WTC11 (cell line): ENCODE data around the gene TTLL11. TPM values are rescaled to one million over a fixed set of nuclear protein-coding genes. Genes with fewer than 3 reads are reported as not detected.

Source experiments
- ATAC-seq: fragments of 200-7000 bp; cut with Tn5 transposase; 2 replicates; pipeline ENCODE4 v1.10.0; 2021; ENCODE audit warnings: mild to moderate bottlenecking, moderate library complexity
- CTCF ChIA-PET: fragments of 300-600 bp; sonication (Branson Sonifier 250); formaldehyde crosslinking; loops from one replicate; lab custom pipeline; 2021; ENCODE audit warnings: antibody characterized with exemption; lab: Charles Lee
- POLR2A ChIA-PET: fragments of 350-600 bp; sonication (Branson Sonifier 250); formaldehyde crosslinking; loops from one replicate; lab custom pipeline; 2021; ENCODE audit warnings: antibody characterized with exemption; lab: Charles Lee
- DNase-seq: peaks from one replicate; pipeline ENCODE4 v3.0.0; 2021; ENCODE audit warnings: low spot score
- H3K27ac Mint-ChIP-seq: 2 replicates; pipeline ENCODE4 v1.8.0; 2021; ENCODE audit warnings: mixed read lengths
- H3K27me3 Mint-ChIP-seq: 2 replicates; pipeline ENCODE4 v1.8.0; 2021; ENCODE audit warnings: low read depth, mild to moderate bottlenecking, moderate library complexity, mixed read lengths
- H3K36me3 Mint-ChIP-seq: 2 replicates; pipeline ENCODE4 v1.8.0; 2021; ENCODE audit warnings: mixed read lengths
- H3K4me1 Mint-ChIP-seq: 2 replicates; pipeline ENCODE4 v1.8.0; 2022; ENCODE audit warnings: mixed read lengths
- H3K4me3 Mint-ChIP-seq: 2 replicates; pipeline ENCODE4 v1.8.0; 2021; ENCODE audit warnings: mild to moderate bottlenecking, moderate library complexity, mixed read lengths
- H3K9me3 Mint-ChIP-seq: 2 replicates; pipeline ENCODE4 v1.8.0; 2021; ENCODE audit warnings: mixed read lengths
- CDX4 ChIP-seq: fragments of 250-450 bp; sonication (Bioruptor Pico); IDR thresholded peaks from 2 replicates; pipeline ENCODE4 v1.9.0; 2021; ENCODE audit warnings: moderate library complexity, mild to moderate bottlenecking, inconsistent platforms, borderline replicate concordance
- FOXJ3 ChIP-seq: sonication (generic); formaldehyde crosslinking; IDR thresholded peaks from 2 replicates; pipeline ENCODE4 v1.9.0; 2021; ENCODE audit warnings: missing genetic modification reagents, mild to moderate bottlenecking, borderline replicate concordance
- FOXK1 ChIP-seq: sonication (generic); formaldehyde crosslinking; IDR thresholded peaks from 2 replicates; pipeline ENCODE4 v1.8.0; 2022; ENCODE audit warnings: mild to moderate bottlenecking, moderate library complexity, missing genetic modification reagents
- GTF2I ChIP-seq: fragments of 250-450 bp; sonication (Bioruptor Pico); conservative IDR thresholded peaks from 2 replicates; pipeline ENCODE4 v1.4.0; 2021; ENCODE audit warnings: mild to moderate bottlenecking
- IRF2 ChIP-seq: sonication (generic); formaldehyde crosslinking; IDR thresholded peaks from 2 replicates; pipeline ENCODE4 v1.8.0; 2022; ENCODE audit warnings: low read depth, missing genetic modification reagents, borderline replicate concordance
- JAZF1 ChIP-seq: fragments of 250-450 bp; sonication (Bioruptor Pico); IDR thresholded peaks from 2 replicates; pipeline ENCODE4 v1.9.0; 2021; ENCODE audit warnings: moderate library complexity, mild to moderate bottlenecking, inconsistent platforms
- MAX ChIP-seq: sonication (generic); formaldehyde crosslinking; IDR thresholded peaks from 2 replicates; pipeline ENCODE4 v1.8.0; 2022; ENCODE audit warnings: mild to moderate bottlenecking, missing genetic modification reagents
- MYBL2 ChIP-seq: sonication (generic); formaldehyde crosslinking; IDR thresholded peaks from 2 replicates; pipeline ENCODE4 v1.8.1; 2023; ENCODE audit warnings: mild to moderate bottlenecking, moderate library complexity, missing genetic modification reagents
- NFATC4 ChIP-seq: fragments of 250-450 bp; sonication (Bioruptor Pico); IDR thresholded peaks from 2 replicates; pipeline ENCODE4 v1.9.0; 2021; ENCODE audit warnings: mild to moderate bottlenecking
- NR1H2 ChIP-seq: sonication (generic); formaldehyde crosslinking; IDR thresholded peaks from 2 replicates; pipeline ENCODE4 v1.9.0; 2021; ENCODE audit warnings: mild to moderate bottlenecking, moderate library complexity, missing genetic modification reagents
- NR2C2 ChIP-seq: sonication (generic); formaldehyde crosslinking; IDR thresholded peaks from 2 replicates; pipeline ENCODE4 v1.8.0; 2022; ENCODE audit warnings: mild to moderate bottlenecking, missing genetic modification reagents
- RORB ChIP-seq: fragments of 250-450 bp; sonication (Bioruptor Pico); IDR thresholded peaks from 2 replicates; pipeline ENCODE4 v1.9.0; 2021; ENCODE audit warnings: mild to moderate bottlenecking
- SMAD4 ChIP-seq: sonication (generic); formaldehyde crosslinking; IDR thresholded peaks from 2 replicates; pipeline ENCODE4 v1.8.0; 2022; ENCODE audit warnings: mild to moderate bottlenecking, missing genetic modification reagents
- STAT6 ChIP-seq: sonication (generic); formaldehyde crosslinking; conservative IDR thresholded peaks from 2 replicates; pipeline ENCODE4 v1.8.1; 2023; ENCODE audit warnings: mild to moderate bottlenecking, low read depth, missing genetic modification reagents, moderate library complexity
- TCF7 ChIP-seq: sonication (generic); formaldehyde crosslinking; IDR thresholded peaks from 2 replicates; pipeline ENCODE4 v1.8.0; 2022; ENCODE audit warnings: mild to moderate bottlenecking, low read depth, missing genetic modification reagents, moderate library complexity
- ZBTB43 ChIP-seq: sonication (generic); formaldehyde crosslinking; IDR thresholded peaks from 2 replicates; pipeline ENCODE4 v1.8.1; 2023; ENCODE audit warnings: mild to moderate bottlenecking, missing genetic modification reagents
- ZNF416 ChIP-seq: fragments of 250-450 bp; sonication (Bioruptor Pico); IDR thresholded peaks from 2 replicates; pipeline ENCODE4 v1.9.0; 2021; ENCODE audit warnings: mild to moderate bottlenecking, inconsistent platforms
- ZNF425 ChIP-seq: fragments of 250-450 bp; sonication (Bioruptor Pico); conservative IDR thresholded peaks from 2 replicates; pipeline ENCODE4 v1.9.0; 2021; ENCODE audit warnings: mild to moderate bottlenecking
- ZNF671 ChIP-seq: fragments of 250-450 bp; sonication (Bioruptor Pico); IDR thresholded peaks from 2 replicates; pipeline ENCODE4 v1.8.0; 2021; ENCODE audit warnings: mild to moderate bottlenecking
- ZSCAN18 ChIP-seq: fragments of 250-450 bp; sonication (Bioruptor Pico); IDR thresholded peaks from 2 replicates; pipeline ENCODE4 v2.1.2; 2022; ENCODE audit warnings: mild to moderate bottlenecking, moderate library complexity
- total RNA-seq: library from RNA; stranded (reverse); gene quantifications from 3 replicates; pipeline ENCODE4 v1.2.3, GENCODE V29; 2021

The TTLL11 gene
- total RNA-seq, 1 experiment from 2014 or later, result 1.1 TPM

- no peak for TF ChIP-seq ZNF425 (CRISPR knock-in tag)
- no peak for TF ChIP-seq CDX4
- TF ChIP-seq ZNF671 (CRISPR knock-in tag), result no peak
- TF ChIP-seq JAZF1, result no peak
- TF ChIP-seq NR2C2, result no peak
- no peak for TF ChIP-seq STAT6 (CRISPR knock-in tag)
- no peak for TF ChIP-seq GTF2I
Measured at GRCh38 chr9:122111413-122112085, 18.4 kb upstream of the TTLL11 start (continued).

- H3K4me3 Mint-ChIP-seq, result no peak overlapping the region
- ATAC-seq (no peak), DNase-seq (no peak)
- peaks cover 31% of the 10 kb centered on the region for H3K4me1 Mint-ChIP-seq
- H3K9me3 Mint-ChIP-seq, result no peaks in the 10 kb centered on the region
- ChIA-PET CTCF (interaction anchor here (0.7 to 24.3 kb wide), 5 partner anchors 12 to 564 kb away, joined by 3 to 627 read pairs (median 7); no protein-coding TSS in a partner anchor), POLR2A (no interaction called here)
- no peak overlapping the region for H3K27ac Mint-ChIP-seq
- no peak for TF ChIP-seq ZNF416
- TF ChIP-seq MAX (CRISPR knock-in tag), result no peak
- no peak for TF ChIP-seq ZSCAN18 (CRISPR knock-in tag)
- TF ChIP-seq TCF7 (CRISPR knock-in tag), result no peak
- TF ChIP-seq ZBTB43 (CRISPR knock-in tag), result no peak
- no peak for TF ChIP-seq SMAD4 (CRISPR knock-in tag)
- TF ChIP-seq RORB (CRISPR knock-in tag), result no peak
- no peak for TF ChIP-seq FOXK1 (CRISPR knock-in tag)
- TF ChIP-seq NFATC4, result no peak
- TF ChIP-seq CDX4, result no peak
- TF ChIP-seq JAZF1, result no peak
- no peak for TF ChIP-seq FOXJ3
- no peak for TF ChIP-seq IRF2 (CRISPR knock-in tag)
- TF ChIP-seq NR1H2 (CRISPR knock-in tag), result no peak
- no peak for TF ChIP-seq MYBL2 (CRISPR knock-in tag)
- H3K36me3 Mint-ChIP-seq, result no peaks in the 10 kb centered on the region
- H3K27me3 Mint-ChIP-seq, result no peaks in the 10 kb centered on the region; the same call in 1 of the 2 replicates
Measured at GRCh38 chr9:122110100-122110833, 17.2 kb upstream of the TTLL11 start.
